Measurements from ENCODE around the gene UPB1.
"Not testable (repeated sequence)": the region's sequence is repeated elsewhere in the genome, so short reads cannot be mapped to it uniquely, and the experiment has no call there.

The UPB1 gene

DNA sequence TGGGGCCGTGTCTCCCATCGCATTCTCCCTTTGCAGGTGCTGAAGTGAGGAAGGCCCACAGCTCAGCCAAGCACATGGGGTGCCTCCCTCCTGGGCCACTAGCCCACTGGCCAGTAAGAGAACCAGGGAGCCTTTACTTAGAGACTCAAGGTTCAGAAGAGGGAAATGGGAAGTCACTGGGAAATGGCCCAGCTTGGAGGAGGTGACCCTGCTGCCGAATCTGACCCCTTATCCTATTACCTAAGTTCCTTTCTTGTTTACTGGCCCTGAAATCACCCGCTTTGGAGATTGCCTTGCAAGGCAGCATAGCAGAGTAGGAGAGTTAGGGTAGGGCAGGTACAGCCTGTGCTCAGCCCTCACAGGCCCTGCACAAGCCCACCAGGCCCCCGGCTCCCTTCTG is 24.4 kb downstream of the UPB1 start:
- ChIA-PET POLR2A (no interaction called here), CTCF (no interaction called here)
- DNase-seq (ENCODE audit: extremely low spot score) = no peak
- TF ChIP-seq, protein P1, sequence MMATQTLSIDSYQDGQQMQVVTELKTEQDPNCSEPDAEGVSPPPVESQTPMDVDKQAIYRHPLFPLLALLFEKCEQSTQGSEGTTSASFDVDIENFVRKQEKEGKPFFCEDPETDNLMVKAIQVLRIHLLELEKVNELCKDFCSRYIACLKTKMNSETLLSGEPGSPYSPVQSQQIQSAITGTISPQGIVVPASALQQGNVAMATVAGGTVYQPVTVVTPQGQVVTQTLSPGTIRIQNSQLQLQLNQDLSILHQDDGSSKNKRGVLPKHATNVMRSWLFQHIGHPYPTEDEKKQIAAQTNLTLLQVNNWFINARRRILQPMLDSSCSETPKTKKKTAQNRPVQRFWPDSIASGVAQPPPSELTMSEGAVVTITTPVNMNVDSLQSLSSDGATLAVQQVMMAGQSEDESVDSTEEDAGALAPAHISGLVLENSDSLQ (IDR thresholded peaks at IDR 0.05) = no peak
- TF ChIP-seq SUZ12 (IDR thresholded peaks at IDR 0.05) (no peak), BHLHE40 (IDR thresholded peaks at IDR 0.05; ENCODE audit: borderline replicate concordance) (no peak), ELF4 (IDR thresholded peaks at IDR 0.05) (no peak), CTBP1 (IDR thresholded peaks at IDR 0.05; ENCODE audit: borderline replicate concordance) (no peak), ZNF384 (IDR thresholded peaks at IDR 0.05) (no peak), FOXM1 (IDR thresholded peaks at IDR 0.05; ENCODE audit: borderline replicate concordance) (no peak), ARNT (IDR thresholded peaks at IDR 0.05) (no peak), SP1 (IDR thresholded peaks at IDR 0.05) (no peak), FOXK2 (IDR thresholded peaks at IDR 0.05) (no peak), LEF1 (IDR thresholded peaks at IDR 0.05; ENCODE audit: borderline replicate concordance) (no peak), HDGF (IDR thresholded peaks at IDR 0.05; ENCODE audit: borderline replicate concordance) (no peak), TARDBP (IDR thresholded peaks at IDR 0.05) (no peak), L3MBTL2 (conservative IDR thresholded peaks at IDR 0.05) (no peak), NFRKB (IDR thresholded peaks at IDR 0.05) (no peak), FOXA1 (IDR thresholded peaks at IDR 0.05) (no peak)

DNA sequence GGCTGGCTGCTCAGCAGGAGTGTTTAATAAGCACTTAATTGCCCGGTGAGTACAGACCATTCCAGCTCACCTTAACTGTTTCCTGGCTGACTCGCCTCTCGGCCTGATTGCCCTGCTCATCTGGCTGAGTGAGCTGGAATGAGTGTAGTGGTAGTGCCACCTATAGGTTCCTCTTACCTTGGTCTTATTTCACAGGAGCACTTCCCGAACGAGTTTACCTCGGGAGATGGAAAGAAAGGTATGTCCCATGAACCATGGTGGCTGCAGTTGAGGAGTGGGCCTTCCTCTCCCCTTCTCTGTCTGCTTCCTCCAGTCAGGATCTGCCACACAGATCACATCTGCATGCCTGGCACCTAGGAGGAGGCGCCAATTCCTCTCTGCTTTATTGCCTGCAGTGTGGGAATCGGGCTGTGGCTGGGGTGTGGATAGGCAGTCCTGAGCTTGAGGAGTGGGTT is 26.7 kb downstream of the UPB1 start:
- ChIA-PET POLR2A (interaction anchor here (0.6 kb wide), 1 partner anchor 17 kb away, joined by 3 read pairs; no protein-coding TSS in a partner anchor), CTCF (interaction anchor here (0.6 to 2.2 kb wide), 7 partner anchors 15 to 904 kb away, joined by 3 to 8 read pairs (median 3); no protein-coding TSS in a partner anchor)
- no peak for TF ChIP-seq FOXA1 (IDR thresholded peaks at IDR 0.05)
- no peak for TF ChIP-seq CTBP1 (IDR thresholded peaks at IDR 0.05; ENCODE audit: borderline replicate concordance)
- no peak for TF ChIP-seq FOXK2 (IDR thresholded peaks at IDR 0.05)
- TF ChIP-seq FOXM1 (IDR thresholded peaks at IDR 0.05; ENCODE audit: borderline replicate concordance) = no peak
- no peak for TF ChIP-seq ZNF384 (IDR thresholded peaks at IDR 0.05)
- TF ChIP-seq ARNT (IDR thresholded peaks at IDR 0.05) = no peak
- no peak for TF ChIP-seq BHLHE40 (IDR thresholded peaks at IDR 0.05; ENCODE audit: borderline replicate concordance)
- TF ChIP-seq HDGF (IDR thresholded peaks at IDR 0.05; ENCODE audit: borderline replicate concordance) = no peak
- no peak for TF ChIP-seq TARDBP (IDR thresholded peaks at IDR 0.05)
- TF ChIP-seq LEF1 (IDR thresholded peaks at IDR 0.05; ENCODE audit: borderline replicate concordance) = no peak
- TF ChIP-seq, protein P1 (IDR thresholded peaks at IDR 0.05) = no peak
- no peak for TF ChIP-seq SUZ12 (IDR thresholded peaks at IDR 0.05)
- no peak for TF ChIP-seq ELF4 (IDR thresholded peaks at IDR 0.05)
- DNase-seq (ENCODE audit: extremely low spot score) = peak; percentile 74

DNA sequence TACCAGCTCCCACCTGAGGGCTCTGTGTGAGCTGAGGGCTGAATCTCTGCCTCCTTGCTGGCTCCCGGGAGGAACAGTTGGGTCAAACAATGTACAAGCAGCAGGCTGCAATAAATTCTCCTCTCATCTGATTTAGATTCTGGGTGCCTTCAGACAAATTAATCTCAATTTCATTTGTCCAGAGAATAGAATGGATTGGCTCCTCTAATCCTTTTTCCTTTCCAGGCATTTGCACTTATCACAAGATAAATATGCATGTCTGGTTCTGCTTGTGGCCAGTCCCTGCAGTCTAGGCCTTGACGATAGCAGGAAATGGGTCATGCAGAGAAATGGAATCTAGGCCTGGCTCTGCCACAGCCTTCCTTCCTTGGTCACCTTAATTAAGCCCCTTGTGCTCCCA is 28.7 kb downstream of the UPB1 start:
- CTCF ChIA-PET = no interaction called here
- POLR2A ChIA-PET = no interaction called here
- DNase-seq (ENCODE audit: extremely low spot score) = no peak
- TF ChIP-seq SP1 (IDR thresholded peaks at IDR 0.05) (no peak), L3MBTL2 (conservative IDR thresholded peaks at IDR 0.05) (no peak), BHLHE40 (IDR thresholded peaks at IDR 0.05; ENCODE audit: borderline replicate concordance) (no peak), FOXK2 (IDR thresholded peaks at IDR 0.05) (no peak), LEF1 (IDR thresholded peaks at IDR 0.05; ENCODE audit: borderline replicate concordance) (no peak), ZNF384 (IDR thresholded peaks at IDR 0.05) (no peak), HDGF (IDR thresholded peaks at IDR 0.05; ENCODE audit: borderline replicate concordance) (no peak), FOXA1 (IDR thresholded peaks at IDR 0.05) (no peak), NFRKB (IDR thresholded peaks at IDR 0.05) (no peak)

DNA sequence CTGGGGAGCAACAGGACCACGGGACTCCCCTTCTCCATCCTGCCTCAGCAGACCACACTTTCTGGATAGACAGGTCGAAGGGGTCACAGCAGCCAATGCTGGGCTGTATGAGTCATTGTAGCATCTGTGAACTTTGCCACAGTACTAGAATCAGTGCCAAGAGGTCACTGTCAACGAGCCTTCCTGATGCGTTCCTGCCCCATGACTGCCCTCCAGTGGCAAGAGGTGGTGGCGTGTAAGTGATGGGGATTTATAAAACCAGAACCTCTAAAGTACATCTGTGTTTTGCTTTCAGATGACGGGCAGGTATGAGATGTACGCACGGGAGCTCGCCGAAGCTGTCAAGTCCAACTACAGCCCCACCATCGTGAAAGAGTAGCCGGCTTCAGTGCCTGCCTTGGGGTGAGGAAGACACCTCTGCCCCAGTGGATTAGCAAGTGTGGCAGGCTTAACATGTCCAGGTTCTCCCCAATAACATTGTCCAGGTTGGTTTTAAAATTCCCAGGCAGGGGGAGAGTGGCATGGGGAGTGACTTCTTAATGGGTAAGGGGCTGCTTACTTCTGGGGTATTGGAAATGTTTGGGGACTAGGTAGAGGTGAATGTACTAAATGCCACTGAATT is 30.4 kb downstream of the UPB1 start:
- ChIA-PET POLR2A (interaction anchor here (1.2 kb wide), 1 partner anchor 29 kb away, joined by 5 read pairs; the partner anchor contains the start of gene GUCD1), CTCF (interaction anchor here (0.6 to 0.8 kb wide), 2 partner anchors 77 to 246 kb away, joined by 3 read pairs; no protein-coding TSS in a partner anchor)
- DNase-seq (ENCODE audit: extremely low spot score) = peak; percentile 78
- TF ChIP-seq HDGF (IDR thresholded peaks at IDR 0.05; ENCODE audit: borderline replicate concordance) (no peak), BHLHE40 (IDR thresholded peaks at IDR 0.05; ENCODE audit: borderline replicate concordance) (no peak), FOXM1 (IDR thresholded peaks at IDR 0.05; ENCODE audit: borderline replicate concordance) (no peak), ZNF384 (IDR thresholded peaks at IDR 0.05) (no peak), ARNT (IDR thresholded peaks at IDR 0.05) (no peak), LEF1 (IDR thresholded peaks at IDR 0.05; ENCODE audit: borderline replicate concordance) (no peak), L3MBTL2 (conservative IDR thresholded peaks at IDR 0.05) (no peak)
- TF ChIP-seq, protein P1 (IDR thresholded peaks at IDR 0.05) = 0 out of 2 replicates have a peak, but pooled peaks have one; percentile 7

DNA sequence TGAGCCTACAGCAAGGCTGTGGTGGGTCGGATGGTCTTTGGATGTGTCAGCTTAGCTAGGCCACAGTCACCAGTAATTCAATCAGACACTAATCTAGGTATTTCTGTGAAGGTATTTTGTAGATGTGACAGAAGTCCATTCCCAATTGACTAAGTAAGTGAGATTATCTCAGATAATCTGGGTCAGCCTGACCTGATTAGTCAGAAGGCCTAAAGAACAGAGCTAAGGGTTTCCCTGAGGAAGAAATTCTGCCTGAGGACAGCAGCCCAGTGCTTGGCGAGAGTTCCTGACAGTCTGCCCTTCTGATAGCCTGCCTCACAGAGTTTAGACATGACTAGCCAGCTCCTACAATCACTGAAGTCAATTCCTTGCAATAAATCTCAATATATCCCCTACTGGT is 31.1 kb downstream of the UPB1 start:
- no peak for DNase-seq (ENCODE audit: extremely low spot score)
- TF ChIP-seq ARNT (IDR thresholded peaks at IDR 0.05) (no peak), SUZ12 (IDR thresholded peaks at IDR 0.05) (no peak), ELF4 (IDR thresholded peaks at IDR 0.05) (no peak), LEF1 (IDR thresholded peaks at IDR 0.05; ENCODE audit: borderline replicate concordance) (no peak), SP1 (IDR thresholded peaks at IDR 0.05) (no peak), FOXA1 (IDR thresholded peaks at IDR 0.05) (no peak)
- ChIA-PET CTCF (interaction anchor here (0.6 to 0.8 kb wide), 2 partner anchors 78 to 246 kb away, joined by 3 read pairs; no protein-coding TSS in a partner anchor), POLR2A (interaction anchor here (1.2 kb wide), 1 partner anchor 29 kb away, joined by 5 read pairs; the partner anchor contains the start of gene GUCD1)

DNA sequence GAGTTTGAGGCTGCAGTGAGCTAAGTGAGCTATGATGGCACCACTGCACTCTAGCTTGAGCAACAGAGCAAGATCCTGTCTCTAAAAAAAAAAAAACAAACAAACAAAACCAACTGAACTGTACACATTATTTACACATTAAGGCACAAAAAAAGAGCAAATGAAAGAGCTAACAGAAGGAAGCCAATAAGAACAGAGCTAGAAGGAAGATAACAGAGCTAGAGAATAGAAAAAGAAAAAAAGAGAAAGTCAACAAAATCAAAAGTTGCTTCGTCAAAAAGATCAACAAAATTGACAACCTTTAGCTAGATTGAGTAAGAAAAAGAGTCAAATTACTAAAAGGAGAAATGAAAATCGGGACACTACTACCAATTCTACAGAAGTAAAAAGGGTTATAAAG is 34.8 kb downstream of the UPB1 start:
- DNase-seq (ENCODE audit: extremely low spot score) = no peak
- POLR2A ChIA-PET = no interaction called here
- CTCF ChIA-PET = no interaction called here
- TF ChIP-seq SP1 (IDR thresholded peaks at IDR 0.05) (no peak), HDGF (IDR thresholded peaks at IDR 0.05; ENCODE audit: borderline replicate concordance) (no peak), FOXA1 (IDR thresholded peaks at IDR 0.05) (no peak), FOXK2 (IDR thresholded peaks at IDR 0.05) (no peak), CTBP1 (IDR thresholded peaks at IDR 0.05; ENCODE audit: borderline replicate concordance) (no peak), FOXM1 (IDR thresholded peaks at IDR 0.05; ENCODE audit: borderline replicate concordance) (no peak), L3MBTL2 (conservative IDR thresholded peaks at IDR 0.05) (no peak), ARNT (IDR thresholded peaks at IDR 0.05) (no peak)

DNA sequence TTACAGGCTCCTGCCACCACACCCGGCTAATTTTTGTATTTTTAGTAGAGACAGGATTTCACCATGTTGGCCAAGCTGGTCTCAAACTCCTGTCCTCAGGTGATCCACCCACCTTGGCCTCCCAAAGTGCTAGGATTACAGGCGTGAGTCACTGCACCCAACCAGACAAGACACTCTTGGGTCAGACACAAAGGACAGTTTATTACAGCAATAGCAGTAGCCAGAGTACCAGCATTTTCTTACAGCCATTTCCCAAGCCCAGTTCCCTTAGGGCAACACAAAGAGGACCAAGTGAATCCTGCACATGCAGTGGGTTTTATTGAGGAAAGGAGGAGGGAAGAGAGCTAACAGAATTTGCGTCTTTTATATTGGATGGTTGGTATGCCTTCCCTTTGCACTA is 35.8 kb downstream of the UPB1 start:
- POLR2A ChIA-PET = interaction anchor here (1.8 kb wide), 1 partner anchor 24 kb away, joined by 5 read pairs; the partner anchor contains the start of gene GUCD1
- CTCF ChIA-PET = not testable (repeated sequence)

More for the DNA sequence above, 35.8 kb downstream of the UPB1 start:
- not testable (repeated sequence) for DNase-seq (ENCODE audit: extremely low spot score)
